Gastroesophageal sphincter (tissue), 4 donors: Measurements from ENCODE around the gene UNK. TPM values are rescaled to one million over a fixed set of nuclear protein-coding genes. Genes with fewer than 3 reads are reported as not detected.
"Not testable (repeated sequence)": the region's sequence is repeated elsewhere in the genome, so short reads cannot be mapped to it uniquely, and the experiment has no call there.

Experiments
- ATAC-seq: fragments of 150-250 bp; one replicate; pipeline ENCODE4 v1.9.1; 2016; ENCODE audit warnings: mild to moderate bottlenecking, moderate library complexity
- H3K27ac ChIP-seq, 4 donors: fragments of 200-600 bp; sonication (generic) in 3 of 4; 1 replicate in 3 of 4; 2 replicates in 1 of 4; pipeline ENCODE4 v1.5.1; 2016 to 2019
- H3K27me3 ChIP-seq: fragments of 200-600 bp; sonication (generic); one replicate; pipeline ENCODE4 v1.5.1; 2019
- H3K36me3 ChIP-seq, 2 donors: fragments of 200-600 bp; sonication (generic); one replicate each; pipeline ENCODE4 v1.5.1; 2019; ENCODE audit warnings: control low read depth in 1 of 2
- H3K4me1 ChIP-seq, 3 donors: fragments of 200-600 bp; sonication (generic); 1 replicate in 2 of 3; 2 replicates in 1 of 3; pipeline ENCODE4 v1.5.1; 2016 to 2019; ENCODE audit warnings: control low read depth in 2 of 3
- H3K4me3 ChIP-seq, 2 donors: fragments of 200-600 bp; sonication (generic); one replicate each; pipeline ENCODE4 v1.5.1; 2019; ENCODE audit warnings: mild to moderate bottlenecking in 1 of 2, moderate library complexity in 1 of 2
- H3K9me3 ChIP-seq, 3 donors: fragments of 200-600 bp; sonication (generic); one replicate each; pipeline ENCODE4 v1.5.1; 2017 to 2019; ENCODE audit warnings: control low read depth in 2 of 3
- CTCF ChIP-seq, 4 experiments: fragments of 200-600 bp in 2 of 4; fragments of 450-650 bp in 2 of 4; sonication (generic) in 1 of 4; IDR thresholded peaks; one replicate each; pipeline ENCODE4 v1.5.1; 2017 to 2019; ENCODE audit warnings: antibody characterized with exemption in 4 of 4, mild to moderate bottlenecking in 2 of 4, moderate library complexity in 2 of 4
- EP300 ChIP-seq: sonication (generic); formaldehyde crosslinking; IDR thresholded peaks from one replicate; pipeline ENCODE4 v1.6.1; 2017; ENCODE audit warnings: antibody characterized with exemption, mild to moderate bottlenecking
- POLR2A ChIP-seq, 2 donors: fragments of 450-650 bp; IDR thresholded peaks; one replicate each; pipeline ENCODE4 v1.6.1; 2017; ENCODE audit warnings: antibody characterized with exemption in 2 of 2, mild to moderate bottlenecking in 2 of 2, moderate library complexity in 1 of 2
- POLR2AphosphoS5 ChIP-seq: sonication (generic); formaldehyde crosslinking; IDR thresholded peaks from one replicate; pipeline ENCODE4 v1.6.1; 2017; ENCODE audit warnings: antibody characterized with exemption
- WGBS, 2 donors: methylation state at CpG; one replicate each; pipeline ENCODE4 v1.1.5; 2018; ENCODE audit warnings: low coverage in 1 of 2; 5-methylcytosine and 5-hydroxymethylcytosine counted together
- total RNA-seq, 4 donors: library from RNA; depleted of rRNA; stranded (reverse); fragments of >200 nt; gene quantifications; one replicate each; pipeline ENCODE4 v1.1.0, GENCODE V29; 2016

The UNK gene
- total RNA-seq, 4 donors from 2014 or later = 9.8 to 41.6 (median 21.0) TPM

DNA sequence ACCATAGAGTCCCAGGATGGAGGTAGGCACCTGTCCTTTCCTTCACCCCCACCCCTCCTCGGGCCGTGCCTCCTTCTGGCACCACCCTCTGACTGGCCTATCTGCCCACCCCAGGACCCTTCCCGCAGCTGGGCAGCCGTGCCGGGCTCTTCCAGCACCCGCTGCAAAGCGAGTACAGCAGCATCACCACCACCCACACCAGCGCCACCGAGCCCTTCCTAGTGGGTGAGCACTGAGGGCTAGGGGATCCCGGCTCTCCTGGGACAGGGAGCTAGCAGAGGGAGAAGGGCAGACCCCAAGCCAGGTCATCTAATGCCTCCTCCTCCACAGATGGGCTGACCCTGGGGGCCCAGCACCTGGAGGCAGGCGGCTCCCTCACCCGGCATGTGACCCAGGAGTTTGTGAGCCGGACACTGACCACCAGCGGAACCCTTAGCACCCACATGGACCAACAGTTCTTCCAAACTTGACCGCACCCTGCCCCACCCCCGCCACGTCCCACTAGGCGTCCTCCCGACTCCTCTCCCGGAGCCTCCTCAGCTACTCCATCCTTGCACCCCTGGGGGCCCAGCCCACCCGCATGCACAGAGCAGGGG is 27.4 kb upstream of the UNK start:
- peaks cover 0 to 86% of the 10 kb centered on the region in 2 donors for H3K36me3 ChIP-seq
- no peaks in the 10 kb centered on the region for H3K27me3 ChIP-seq
- peaks cover 0 to 25% (median 12%) of the 10 kb centered on the region in 3 donors for H3K4me1 ChIP-seq
- no peak overlapping the region for H3K27ac ChIP-seq
- no peak overlapping the region for H3K4me3 ChIP-seq
- no peak for ATAC-seq
- TF ChIP-seq POLR2AphosphoS5 (no peak), POLR2A (IDR thresholded peaks at IDR 0.05) (no peak), CTCF (IDR thresholded peaks at IDR 0.05) (no peak), EP300 (no peak)
- no CpG with 5 or more reads among the region's 21 CpGs for WGBS, 2 donors
- H3K9me3 ChIP-seq = no peaks in the 10 kb centered on the region

GRCh38 chr17:75758131-75758905 is 26.3 kb upstream of the UNK start:
- H3K4me3 ChIP-seq = no peak overlapping the region
- 50% methylated on average over 4 of the region's 41 CpGs; no CpG with 5 or more reads in 1 of the 2 donors for WGBS, 2 donors
- no peaks in the 10 kb centered on the region for H3K27me3 ChIP-seq
- no peak overlapping the region for H3K27ac ChIP-seq
- H3K4me1 ChIP-seq = peaks cover 0 to 31% (median 13%) of the 10 kb centered on the region in 3 donors
- TF ChIP-seq POLR2A (IDR thresholded peaks at IDR 0.05) = no peak
- TF ChIP-seq EP300 = no peak
- TF ChIP-seq POLR2AphosphoS5 = no peak
- TF ChIP-seq CTCF (IDR thresholded peaks at IDR 0.05) = no peak
- ATAC-seq = no peak
- H3K36me3 ChIP-seq = peaks cover 0 to 87% of the 10 kb centered on the region in 2 donors
- no peaks in the 10 kb centered on the region for H3K9me3 ChIP-seq

- H3K27ac ChIP-seq = no peak overlapping the region
- H3K4me1 ChIP-seq = peaks cover 0 to 31% (median 18%) of the 10 kb centered on the region in 3 donors
- no peak for TF ChIP-seq POLR2AphosphoS5
- no peak for TF ChIP-seq POLR2A (IDR thresholded peaks at IDR 0.05)
- no peak for TF ChIP-seq EP300
- TF ChIP-seq CTCF (IDR thresholded peaks at IDR 0.05) = no peak
- 83 to 100% methylated on average over 1 of the region's 3 CpGs for whole genome bisulfite sequencing, 2 donors
- no peak overlapping the region for H3K4me3 ChIP-seq
- no peak for ATAC-seq
- peaks cover 0 to 77% of the 10 kb centered on the region in 2 donors for H3K36me3 ChIP-seq
- H3K9me3 ChIP-seq = no peaks in the 10 kb centered on the region
- H3K27me3 ChIP-seq = no peaks in the 10 kb centered on the region
Observed at GRCh38 chr17:75759457-75759856, 25.1 kb upstream of the UNK start.

DNA sequence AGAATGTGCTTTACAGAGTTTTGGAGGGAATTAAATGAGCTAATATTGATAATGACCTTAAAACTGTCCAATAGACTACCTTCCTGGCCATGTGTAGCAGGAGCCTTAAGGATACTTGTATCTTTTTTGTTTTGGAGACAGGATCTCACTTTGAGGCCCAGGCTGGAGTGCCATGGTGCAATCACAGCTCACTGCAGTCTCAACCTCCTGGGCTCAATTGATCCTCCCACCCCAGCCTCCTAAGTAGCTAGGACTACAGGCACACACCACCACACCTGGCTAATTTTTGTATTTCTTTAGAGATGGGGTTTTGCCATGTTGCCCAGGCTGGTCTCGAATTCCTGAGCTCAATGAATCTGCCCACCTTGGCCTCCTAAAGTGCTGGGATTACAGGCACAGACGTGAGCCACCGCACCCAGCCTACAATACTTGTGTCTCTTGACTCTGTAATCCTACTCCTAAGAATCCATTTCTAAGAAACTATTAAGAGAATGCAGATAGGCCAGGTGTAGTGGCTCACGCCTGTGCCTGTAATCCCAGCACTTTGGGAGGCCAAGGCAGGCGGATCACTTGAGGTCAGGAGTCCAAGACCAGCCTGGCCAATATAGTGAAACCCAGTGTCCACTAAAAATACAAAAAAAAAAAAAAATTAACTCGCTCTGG is 24.5 kb upstream of the UNK start:
- 88 to 100% methylated on average over 1 to 3 of the region's 6 CpGs for whole genome bisulfite sequencing, 2 donors
- not testable (repeated sequence) for ATAC-seq

DNA sequence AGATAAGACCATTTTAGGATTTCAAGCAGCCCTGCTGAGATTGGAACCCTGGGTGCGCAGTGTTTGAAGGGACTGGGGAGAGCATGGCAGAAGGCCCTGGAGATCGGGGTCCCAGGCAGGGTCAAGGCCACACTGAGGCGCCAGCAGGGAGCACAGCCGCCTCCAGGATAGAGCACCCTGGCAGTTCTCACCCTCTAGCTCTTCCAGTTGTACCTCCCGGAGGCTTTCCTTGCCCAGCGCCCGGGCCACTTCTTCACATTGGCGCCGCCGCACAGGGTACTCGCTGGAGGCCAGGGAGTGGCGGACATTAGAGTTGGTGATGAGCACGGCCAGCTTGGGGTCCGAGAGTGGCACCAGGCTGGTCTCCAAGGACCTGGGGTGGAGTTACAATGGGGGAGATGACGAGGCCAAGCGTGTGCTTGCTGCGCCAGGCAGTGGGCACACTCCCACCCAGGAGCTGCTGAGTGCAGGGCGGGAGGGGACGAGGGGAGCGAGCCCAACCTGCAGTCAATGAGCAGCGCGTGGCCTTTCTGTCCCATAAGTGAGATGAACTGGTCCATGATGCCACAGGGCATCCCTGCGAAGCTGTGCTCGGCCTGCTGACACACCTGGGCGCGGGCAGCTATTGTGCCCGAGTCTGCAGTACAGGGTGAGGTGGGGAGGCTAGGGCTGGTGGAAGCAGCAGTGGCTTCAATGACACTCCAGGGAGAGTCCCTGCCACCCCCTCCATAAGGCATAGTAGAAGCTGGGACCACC is 21.9 kb upstream of the UNK start:
- Histone ChIP-seq H3K9me3 (no peaks in the 10 kb centered on the region), H3K4me1 (peaks cover 0 to 31% (median 13%) of the 10 kb centered on the region in 3 donors), H3K4me3 (no peak overlapping the region), H3K36me3 (peaks cover 0 to 45% of the 10 kb centered on the region in 2 donors), H3K27me3 (no peaks in the 10 kb centered on the region), H3K27ac (no peak overlapping the region)
- TF ChIP-seq POLR2AphosphoS5 (no peak), EP300 (no peak), POLR2A (IDR thresholded peaks at IDR 0.05) (no peak), CTCF (IDR thresholded peaks at IDR 0.05) (no peak)
- 87 to 100% methylated on average over 2 to 3 of the region's 27 CpGs for WGBS, 2 donors
- ATAC-seq = no peak

More for the DNA sequence above, 24.5 kb upstream of the UNK start:
- not testable (repeated sequence) for H3K4me3 ChIP-seq, H3K27me3 ChIP-seq, H3K9me3 ChIP-seq, H3K27ac ChIP-seq
- Histone ChIP-seq H3K4me1 (peaks cover 0 to 31% (median 13%) of the 10 kb centered on the region in 3 donors), H3K36me3 (peaks cover 0 to 71% of the 10 kb centered on the region in 2 donors)
